Hematopoietic multipotent progenitor cell treated with erythropoietin and hydrocortisone succinate and interleukin-3 and kit ligand, for 4 days (in vitro differentiated cells): ENCODE results near the gene MED17.
"Not testable (repeated sequence)": the region's sequence is repeated elsewhere in the genome, so short reads cannot be mapped to it uniquely, and the experiment has no call there.

ENCODE experiments used
- DNase-seq: peaks from one replicate; pipeline ENCODE4 v3.0.0-alpha.2; 2015

The MED17 gene

GRCh38 chr11:93757924-93758865 is 25.9 kb upstream of the MED17 start:
- DNase-seq, result no peak

- DNase-seq, result not testable (repeated sequence)
These were observed 25.0 kb upstream of the MED17 start for GRCh38 chr11:93759123-93759522.

GRCh38 chr11:93761910-93762309 is 22.2 kb upstream of the MED17 start:
- DNase-seq, result no peak

GRCh38 chr11:93765551-93765950 is 18.5 kb upstream of the MED17 start:
- DNase-seq, result no peak

GRCh38 chr11:93766504-93766903 is 17.6 kb upstream of the MED17 start:
- DNase-seq, result no peak

- no peak for DNase-seq
These were observed 17.1 kb upstream of the MED17 start for GRCh38 chr11:93767018-93767417.

- no peak for DNase-seq
These were observed 13.9 kb upstream of the MED17 start for GRCh38 chr11:93770160-93770559.

GRCh38 chr11:93772123-93772522 is 12.0 kb upstream of the MED17 start:
- no peak for DNase-seq

- DNase-seq, result no peak
These were observed 11.0 kb upstream of the MED17 start for GRCh38 chr11:93773045-93773477.

GRCh38 chr11:93773601-93774200 is 10.4 kb upstream of the MED17 start:
- DNase-seq, result no peak

GRCh38 chr11:93774560-93774959 is 9.5 kb upstream of the MED17 start:
- not testable (repeated sequence) for DNase-seq

- DNase-seq, result peak; percentile 57
These were observed 8.8 kb upstream of the MED17 start for GRCh38 chr11:93775289-93775688.

- DNase-seq, result no peak
These were observed 720 bp upstream of the MED17 start for GRCh38 chr11:93783362-93783761.

GRCh38 chr11:93783765-93784144 is 327 bp upstream of the MED17 start:
- DNase-seq, result no peak

GRCh38 chr11:93784935-93785360 is 866 bp downstream of the MED17 start:
- no peak for DNase-seq

GRCh38 chr11:93791493-93791892 is 7.4 kb downstream of the MED17 start:
- DNase-seq, result no peak

GRCh38 chr11:93796441-93797231 is 12.6 kb downstream of the MED17 start:
- DNase-seq, result no peak

- DNase-seq, result no peak
These were observed 17.3 kb downstream of the MED17 start for GRCh38 chr11:93801366-93801765.

- no peak for DNase-seq
These were observed 20.8 kb downstream of the MED17 start for GRCh38 chr11:93804879-93805278.

GRCh38 chr11:93807980-93808379 is 23.9 kb downstream of the MED17 start:
- DNase-seq, result no peak

GRCh38 chr11:93813974-93814373 is 29.9 kb downstream of the MED17 start:
- DNase-seq, result no peak

GRCh38 chr11:93814966-93815633 is 31.0 kb downstream of the MED17 start:
- DNase-seq, result no peak
